Upper lobe of right lung (tissue), 1 donor: ENCODE data around the gene ZNF789. TPM values are rescaled to one million over a fixed set of nuclear protein-coding genes. Genes with fewer than 3 reads are reported as not detected.

ENCODE experiments used
- ATAC-seq: fragments of 200-7000 bp; cut with Tn5 transposase; one replicate; pipeline ENCODE4 v1.9.1; 2020; ENCODE audit warnings: mild to moderate bottlenecking, moderate library complexity
- DNase-seq: peaks from one replicate; pipeline ENCODE4 v3.0.0-alpha.2; 2020
- H3K27ac ChIP-seq: fragments of 200-600 bp; one replicate; pipeline ENCODE4 v1.8.0; 2022
- H3K27me3 ChIP-seq: fragments of 200-600 bp; one replicate; pipeline ENCODE4 v1.8.0; 2022; ENCODE audit warnings: mild to moderate bottlenecking
- H3K36me3 ChIP-seq: fragments of 200-600 bp; one replicate; pipeline ENCODE4 v1.8.0; 2022
- H3K4me1 ChIP-seq: fragments of 200-600 bp; one replicate; pipeline ENCODE4 v1.8.0; 2022
- H3K4me3 ChIP-seq: fragments of 200-600 bp; one replicate; pipeline ENCODE4 v1.8.0; 2022; ENCODE audit warnings: mild to moderate bottlenecking
- H3K9me3 ChIP-seq: fragments of 200-600 bp; one replicate; pipeline ENCODE4 v1.8.0; 2022
- intact Hi-C: fragments of 100-400 bp; cut with DNase I; formaldehyde crosslinking; loops from one replicate; pipeline ENCODE4 v1.11.0; 2022
- total RNA-seq: library from RNA; stranded (reverse); fragmentation: NEBNext Ultra II Directional; extraction: Animal tissue kit (Norgen Biotek cat#: 25700); gene quantifications from one replicate; pipeline ENCODE4 v1.2.1, GENCODE V29; 2021
- TF ChIP-seq, protein P1 (sequence below): fragments of 200-600 bp; IDR thresholded peaks from one replicate; pipeline ENCODE4 v1.8.0; 2022; ENCODE audit warnings: antibody characterized with exemption
- donor health status: DM: no; HTN: yes; CAD: no; lungs with severe emphysema.

ZNF789 gene
- total RNA-seq, 1 donor from 2014 or later, result 9.6 TPM

DNA sequence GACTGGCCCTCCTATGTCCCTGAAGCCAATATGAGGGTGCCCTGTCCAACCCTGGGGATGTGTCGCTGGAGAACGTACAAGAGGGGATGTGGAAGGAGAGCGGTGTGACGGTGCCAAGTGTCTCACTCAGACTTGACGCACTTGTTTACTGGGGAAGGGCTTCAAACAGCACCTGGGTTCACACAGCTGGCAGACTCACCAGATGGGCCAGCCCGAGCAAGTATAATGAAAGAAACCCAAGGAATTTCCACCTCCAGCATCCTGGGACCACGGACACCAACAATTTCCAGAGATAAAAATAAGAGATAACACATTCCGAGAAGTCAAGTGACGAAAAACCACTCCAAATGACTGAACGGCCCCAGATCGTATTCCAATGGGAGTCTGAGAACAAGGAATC lies 12.0 kb upstream of the ZNF789 start:
- no peak for ATAC-seq

DNA sequence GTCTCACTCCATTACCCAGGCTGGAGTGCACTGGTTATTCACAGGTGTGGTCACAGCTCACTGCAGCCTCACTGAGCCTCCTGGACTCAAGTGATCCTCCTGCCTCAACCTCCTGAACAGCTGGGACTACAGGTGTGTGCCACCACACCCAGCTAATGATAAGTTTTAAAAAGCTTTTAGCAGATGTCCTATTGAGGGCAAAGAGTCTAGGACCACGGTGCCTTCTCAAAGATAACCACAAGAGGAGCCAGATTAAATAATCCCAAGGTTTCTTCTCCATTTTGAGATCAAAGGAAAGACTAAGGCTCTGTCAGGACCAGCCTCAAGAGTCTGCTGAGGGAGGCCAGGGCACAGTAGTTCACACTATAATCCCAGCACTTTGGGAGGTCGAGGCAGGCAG lies 11.5 kb upstream of the ZNF789 start:
- Histone ChIP-seq H3K27ac (no peak overlapping the region), H3K4me3 (no peak overlapping the region), H3K36me3 (peaks cover 52% of the 10 kb centered on the region), H3K9me3 (no peaks in the 10 kb centered on the region), H3K27me3 (no peaks in the 10 kb centered on the region), H3K4me1 (peaks cover 19% of the 10 kb centered on the region)
- intact Hi-C loops, result no loop called here
- DNase-seq (no peak), ATAC-seq (no peak)
- TF ChIP-seq, protein P1, sequence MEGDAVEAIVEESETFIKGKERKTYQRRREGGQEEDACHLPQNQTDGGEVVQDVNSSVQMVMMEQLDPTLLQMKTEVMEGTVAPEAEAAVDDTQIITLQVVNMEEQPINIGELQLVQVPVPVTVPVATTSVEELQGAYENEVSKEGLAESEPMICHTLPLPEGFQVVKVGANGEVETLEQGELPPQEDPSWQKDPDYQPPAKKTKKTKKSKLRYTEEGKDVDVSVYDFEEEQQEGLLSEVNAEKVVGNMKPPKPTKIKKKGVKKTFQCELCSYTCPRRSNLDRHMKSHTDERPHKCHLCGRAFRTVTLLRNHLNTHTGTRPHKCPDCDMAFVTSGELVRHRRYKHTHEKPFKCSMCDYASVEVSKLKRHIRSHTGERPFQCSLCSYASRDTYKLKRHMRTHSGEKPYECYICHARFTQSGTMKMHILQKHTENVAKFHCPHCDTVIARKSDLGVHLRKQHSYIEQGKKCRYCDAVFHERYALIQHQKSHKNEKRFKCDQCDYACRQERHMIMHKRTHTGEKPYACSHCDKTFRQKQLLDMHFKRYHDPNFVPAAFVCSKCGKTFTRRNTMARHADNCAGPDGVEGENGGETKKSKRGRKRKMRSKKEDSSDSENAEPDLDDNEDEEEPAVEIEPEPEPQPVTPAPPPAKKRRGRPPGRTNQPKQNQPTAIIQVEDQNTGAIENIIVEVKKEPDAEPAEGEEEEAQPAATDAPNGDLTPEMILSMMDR, result no peak

More for the DNA sequence above, 12.0 kb upstream of the ZNF789 start:
- peaks cover 55% of the 10 kb centered on the region for H3K36me3 ChIP-seq
- H3K27me3 ChIP-seq, result no peaks in the 10 kb centered on the region
- no peak overlapping the region for H3K27ac ChIP-seq
- H3K4me3 ChIP-seq, result no peak overlapping the region
- peaks cover 19% of the 10 kb centered on the region for H3K4me1 ChIP-seq
- no peak for DNase-seq
- TF ChIP-seq, protein P1, result no peak
- intact Hi-C loops, result no loop called here
- no peaks in the 10 kb centered on the region for H3K9me3 ChIP-seq

DNA sequence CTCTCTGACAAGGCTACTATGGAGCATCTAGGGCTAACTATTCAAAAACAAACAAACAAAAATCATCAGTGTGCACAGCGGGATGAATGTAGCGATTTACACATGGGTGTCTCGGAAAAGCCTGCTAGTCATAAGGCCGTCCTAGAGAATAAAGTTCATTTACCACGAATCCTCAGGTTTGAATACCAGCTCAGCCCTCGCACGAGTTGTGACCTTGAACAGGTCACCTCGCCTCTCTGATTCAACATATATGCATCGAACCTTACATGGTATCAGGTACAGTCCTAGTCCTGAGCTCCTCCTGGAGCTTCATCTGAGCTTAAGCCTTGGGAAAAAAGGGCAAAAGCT lies 7.3 kb upstream of the ZNF789 start:
- Histone ChIP-seq H3K4me3 (peak overlapping the region; percentile 97), H3K36me3 (peaks cover 10% of the 10 kb centered on the region), H3K9me3 (no peaks in the 10 kb centered on the region), H3K27ac (peak overlapping the region; percentile 95), H3K27me3 (no peaks in the 10 kb centered on the region), H3K4me1 (peaks cover 22% of the 10 kb centered on the region)
- ATAC-seq (no peak), DNase-seq (no peak)
- TF ChIP-seq, protein P1, result no peak
- intact Hi-C loops, result no loop called here

DNA sequence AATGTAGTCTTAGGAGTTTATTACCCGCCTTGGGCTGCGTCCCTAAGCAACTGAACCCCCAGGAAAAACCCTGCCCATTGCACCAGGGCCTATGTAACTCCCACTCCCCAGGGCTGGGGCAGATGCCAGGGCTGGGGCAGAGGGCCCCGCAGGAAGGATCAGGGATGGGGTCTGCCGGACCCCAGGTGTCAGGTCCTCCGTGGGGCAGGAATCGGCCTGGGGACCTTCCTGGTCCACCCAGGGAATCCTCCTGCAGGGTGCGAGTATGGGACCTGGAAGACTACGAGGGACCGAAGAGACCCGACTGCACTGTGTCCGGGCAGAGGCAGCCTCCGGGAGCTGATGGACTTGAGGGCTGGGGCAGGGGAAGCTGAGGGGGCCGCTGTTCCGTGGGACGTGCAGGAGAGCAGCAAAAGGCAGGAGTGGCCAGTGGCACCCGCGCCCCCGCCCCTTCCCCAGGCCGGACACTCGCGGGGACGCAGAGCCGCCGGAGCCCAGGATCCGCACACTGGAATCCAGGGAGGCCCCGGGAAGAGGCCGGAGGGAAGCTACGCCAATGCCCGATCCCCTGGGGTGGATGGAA lies 4.3 kb upstream of the ZNF789 start:
- intact Hi-C loops, result no loop called here
- Histone ChIP-seq H3K9me3 (no peaks in the 10 kb centered on the region), H3K36me3 (peaks cover 3% of the 10 kb centered on the region), H3K4me3 (no peak overlapping the region), H3K27me3 (no peaks in the 10 kb centered on the region), H3K27ac (no peak overlapping the region), H3K4me1 (peaks cover 32% of the 10 kb centered on the region)
- ATAC-seq, result no peak
- TF ChIP-seq, protein P1, result no peak
- DNase-seq, result no peak

DNA sequence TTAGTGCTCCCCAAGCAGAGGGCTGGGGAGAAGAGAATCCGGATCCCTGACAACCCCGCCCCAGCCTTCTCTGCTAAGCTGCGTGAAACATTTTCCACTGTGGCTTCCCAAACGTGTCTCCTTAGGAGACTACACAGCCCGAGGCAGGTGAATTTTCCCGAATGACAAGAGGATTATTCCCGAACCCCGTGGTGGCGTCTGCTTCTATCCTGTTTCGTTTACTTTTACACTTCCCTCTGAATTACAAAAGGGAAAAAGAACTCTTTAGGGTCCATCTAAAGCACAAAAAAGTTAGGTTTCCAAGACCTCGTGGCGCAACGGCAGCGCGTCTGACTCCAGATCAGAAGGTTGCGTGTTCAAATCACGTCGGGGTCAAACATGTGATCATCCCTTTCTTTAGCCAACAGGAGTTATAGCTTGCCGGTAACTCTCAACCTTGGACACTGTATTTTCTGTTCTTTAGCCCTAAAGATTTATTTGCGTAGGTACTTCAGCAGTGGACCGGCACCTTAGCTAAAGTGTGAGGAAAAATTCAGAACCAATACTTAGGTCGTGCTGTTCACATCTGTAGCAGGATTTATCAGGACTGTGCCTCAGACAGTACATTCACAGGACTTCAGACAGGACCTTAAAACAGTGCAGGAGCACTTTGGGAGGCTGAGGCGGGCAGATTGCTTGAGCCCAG lies 3.2 kb upstream of the ZNF789 start:
- Histone ChIP-seq H3K27ac (no peak overlapping the region), H3K4me3 (no peak overlapping the region), H3K27me3 (no peaks in the 10 kb centered on the region), H3K36me3 (no peaks in the 10 kb centered on the region), H3K4me1 (peaks cover 28% of the 10 kb centered on the region), H3K9me3 (no peaks in the 10 kb centered on the region)
- ATAC-seq, result no peak
- TF ChIP-seq, protein P1, result no peak
- DNase-seq, result no peak
- intact Hi-C loops, result no loop called here
